Kidney capillary endothelial cell (primary cell): ENCODE measurements around the gene SFMBT1.
"Not testable (repeated sequence)": the region's sequence is repeated elsewhere in the genome, so short reads cannot be mapped to it uniquely, and the experiment has no call there.

ENCODE experiments used
- DNase-seq: peaks from one replicate; pipeline ENCODE4 v3.0.0-alpha.2; 2018; ENCODE audit warnings: low spot score

The SFMBT1 gene

GRCh38 chr3:53073553-53074365, 27.9 kb upstream of the SFMBT1 start:
- no peak for DNase-seq

GRCh38 chr3:53072653-53073552, 27.0 kb upstream of the SFMBT1 start:
- DNase-seq: peak; percentile 81

DNA sequence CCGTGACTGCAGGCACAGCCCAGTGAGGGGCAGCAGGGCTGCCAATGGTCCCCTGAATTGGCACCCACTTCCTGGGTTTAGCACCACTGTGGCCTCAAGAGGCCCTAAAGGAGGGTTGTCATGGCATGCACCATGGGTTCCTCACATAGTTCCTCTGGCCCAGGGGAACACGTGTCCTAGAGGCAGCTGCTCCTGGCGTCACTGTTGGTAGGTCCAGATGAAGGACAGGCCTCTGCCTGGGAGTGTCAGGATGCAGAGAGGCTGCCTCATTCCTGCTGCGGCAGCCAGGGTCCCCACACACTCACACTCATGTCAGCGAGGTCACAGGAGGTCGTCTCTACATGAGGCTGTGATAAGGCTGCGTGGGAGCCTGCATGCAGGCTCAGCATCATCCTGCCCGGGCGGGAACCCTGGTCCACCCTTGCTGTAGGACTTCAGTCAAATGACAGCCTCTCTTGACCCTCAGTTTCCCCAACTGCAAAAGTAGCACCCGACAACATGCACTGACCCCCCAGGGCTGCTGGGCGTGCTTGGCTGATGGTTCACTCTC, 26.1 kb upstream of the SFMBT1 start:
- no peak for DNase-seq

DNA sequence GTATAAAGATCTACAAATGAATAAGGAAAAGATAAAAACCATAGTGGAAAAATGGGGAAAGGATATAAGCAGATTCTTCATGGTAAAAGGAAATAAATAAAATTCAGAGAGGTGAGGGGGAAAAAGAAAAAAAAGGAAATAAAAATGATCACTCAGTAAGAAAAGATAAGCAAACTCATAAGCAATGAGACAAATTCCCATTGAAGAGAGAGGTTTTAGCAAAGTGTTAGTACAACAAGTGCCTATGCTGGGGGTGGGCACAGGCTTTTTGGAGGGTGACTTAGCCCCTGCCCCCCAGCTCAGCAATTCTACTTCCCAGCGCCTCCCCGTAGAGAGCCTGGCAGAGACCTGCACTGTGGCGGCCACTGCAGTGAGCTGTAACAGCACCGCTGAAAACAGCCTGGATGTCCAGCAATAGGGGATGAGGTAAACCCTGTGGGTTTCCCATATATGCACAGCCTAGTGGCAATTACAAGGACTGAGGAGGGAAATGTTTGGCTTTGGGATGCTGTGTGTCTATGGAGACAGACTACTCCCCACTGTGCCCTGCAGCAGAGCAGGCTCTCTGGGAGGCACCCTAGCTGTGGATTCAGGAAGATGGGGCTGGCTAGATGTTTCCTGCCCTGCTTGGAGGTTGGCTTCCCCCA, 23.7 kb upstream of the SFMBT1 start:
- DNase-seq: no peak

DNA sequence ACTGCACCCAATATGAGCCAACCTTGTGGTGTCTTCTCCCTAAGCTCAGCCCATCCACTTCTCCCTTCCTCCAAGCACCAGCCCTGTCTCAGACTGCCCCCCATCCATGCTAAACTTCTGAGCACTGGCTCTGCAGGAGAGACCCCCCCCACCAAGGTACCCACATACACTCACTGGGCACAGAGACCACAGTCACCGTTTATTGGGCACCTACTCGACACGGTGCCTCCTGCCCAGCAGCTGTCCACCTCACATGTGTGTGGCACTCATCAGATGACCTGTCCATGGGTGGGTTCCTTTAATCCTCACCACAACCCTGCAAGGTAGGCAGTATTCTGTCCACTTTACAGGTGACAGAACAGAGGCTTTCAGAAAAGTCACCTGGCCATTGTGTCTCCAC, 22.3 kb upstream of the SFMBT1 start:
- no peak for DNase-seq

GRCh38 chr3:53067567-53067966, 21.7 kb upstream of the SFMBT1 start:
- no peak for DNase-seq

GRCh38 chr3:53065841-53066480, 20.1 kb upstream of the SFMBT1 start:
- no peak for DNase-seq

GRCh38 chr3:53062905-53063304, 17.0 kb upstream of the SFMBT1 start:
- no peak for DNase-seq

- DNase-seq: no peak
Observed at GRCh38 chr3:53056442-53056841, 10.6 kb upstream of the SFMBT1 start.

DNA sequence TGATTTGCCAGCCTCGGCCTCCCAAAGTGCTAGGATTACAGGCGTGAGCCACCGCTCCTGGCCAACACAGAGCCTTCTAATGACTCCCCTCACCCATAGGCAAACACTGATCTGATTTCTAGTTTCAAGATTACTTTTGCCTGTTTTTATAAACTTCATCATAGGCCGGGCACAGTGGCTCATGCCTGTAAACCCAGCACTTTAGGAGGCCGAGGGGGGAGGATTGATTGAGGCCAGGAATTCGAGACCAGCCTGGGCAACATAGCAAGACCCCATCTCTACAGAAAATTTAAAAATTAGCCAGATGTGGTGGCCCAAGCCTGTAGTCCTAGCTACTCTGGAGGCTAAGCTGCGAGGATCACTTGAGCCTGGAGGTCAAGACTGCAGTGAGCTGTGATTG, 8.4 kb upstream of the SFMBT1 start:
- DNase-seq: not testable (repeated sequence)

GRCh38 chr3:53051929-53052328, 6.1 kb upstream of the SFMBT1 start:
- DNase-seq: no peak

- DNase-seq: no peak
Observed at GRCh38 chr3:53049987-53050386, 4.1 kb upstream of the SFMBT1 start.

DNA sequence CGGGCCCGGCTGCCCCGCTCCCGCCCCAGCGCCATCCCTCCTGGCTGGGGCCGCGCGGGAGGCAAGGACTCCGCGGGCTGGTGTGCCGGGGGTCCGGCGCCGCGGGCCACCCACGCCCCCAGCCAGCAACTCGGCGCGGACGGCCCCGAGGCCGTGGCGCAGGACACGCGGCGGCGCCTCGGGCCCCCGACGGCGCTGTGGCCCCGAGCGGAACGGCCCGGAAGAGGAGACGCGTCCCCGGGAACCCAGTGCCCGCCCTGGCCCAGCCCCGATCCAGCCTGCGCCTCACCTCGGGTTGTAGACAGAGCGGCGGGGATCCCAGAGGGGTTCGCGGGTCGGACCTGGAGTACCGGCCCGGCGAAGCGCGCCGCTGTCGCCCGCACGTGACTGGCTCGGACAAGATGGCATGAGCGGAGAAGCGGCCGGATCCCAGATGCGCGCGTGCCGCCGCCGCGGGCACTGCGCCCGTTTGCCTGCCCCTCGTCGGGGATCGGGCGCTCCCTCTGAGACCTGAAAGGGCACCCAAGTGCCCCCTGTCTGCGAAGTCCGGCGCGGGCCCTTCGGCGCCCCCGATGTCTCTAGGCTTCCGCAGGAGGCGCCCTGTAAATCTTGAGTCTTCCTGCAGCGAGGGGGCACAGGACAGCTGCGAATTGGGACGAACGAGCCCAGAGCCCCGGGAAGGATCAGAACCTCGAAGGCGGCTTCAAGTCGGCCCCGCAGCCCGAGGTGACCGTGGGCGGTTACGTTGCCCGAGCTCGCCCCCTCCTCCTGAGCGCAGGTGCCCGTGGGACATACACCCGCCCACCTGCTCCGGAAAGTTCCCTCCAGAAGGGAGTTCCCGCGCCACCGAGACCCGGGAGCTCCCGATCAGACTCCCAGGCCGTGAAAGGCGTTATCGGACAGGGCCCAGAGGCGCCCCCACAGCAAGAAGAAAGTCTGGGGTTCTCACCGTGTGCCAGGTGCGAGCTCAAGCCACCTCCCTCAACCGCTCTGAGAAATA, 598 bp upstream of the SFMBT1 start:
- DNase-seq: no peak

- peak; percentile 43 for DNase-seq
Observed at GRCh38 chr3:53044711-53045517, 959 bp downstream of the SFMBT1 start.

GRCh38 chr3:53044371-53044710, 1.5 kb downstream of the SFMBT1 start:
- DNase-seq: no peak

GRCh38 chr3:53043738-53044137, 2.1 kb downstream of the SFMBT1 start:
- DNase-seq: no peak

DNA sequence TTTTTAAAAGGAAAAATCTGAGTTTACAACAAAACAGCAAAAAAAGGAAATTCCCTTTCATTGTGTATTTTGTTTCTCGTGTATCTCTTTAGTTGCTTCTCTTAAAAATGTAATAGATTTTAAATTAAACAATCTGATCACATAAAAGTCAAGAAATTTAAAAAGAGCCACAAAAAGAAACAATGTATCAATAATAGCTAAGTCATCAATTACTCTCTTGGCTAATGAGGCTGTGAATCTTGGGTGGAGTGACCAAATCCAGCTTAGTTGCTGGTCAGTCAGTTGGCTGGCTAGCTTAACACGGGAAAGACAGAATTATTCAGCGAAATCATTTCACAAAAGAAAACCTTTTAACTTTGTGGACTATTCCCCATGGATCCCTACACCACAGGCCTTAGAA, 3.2 kb downstream of the SFMBT1 start:
- DNase-seq: no peak

DNA sequence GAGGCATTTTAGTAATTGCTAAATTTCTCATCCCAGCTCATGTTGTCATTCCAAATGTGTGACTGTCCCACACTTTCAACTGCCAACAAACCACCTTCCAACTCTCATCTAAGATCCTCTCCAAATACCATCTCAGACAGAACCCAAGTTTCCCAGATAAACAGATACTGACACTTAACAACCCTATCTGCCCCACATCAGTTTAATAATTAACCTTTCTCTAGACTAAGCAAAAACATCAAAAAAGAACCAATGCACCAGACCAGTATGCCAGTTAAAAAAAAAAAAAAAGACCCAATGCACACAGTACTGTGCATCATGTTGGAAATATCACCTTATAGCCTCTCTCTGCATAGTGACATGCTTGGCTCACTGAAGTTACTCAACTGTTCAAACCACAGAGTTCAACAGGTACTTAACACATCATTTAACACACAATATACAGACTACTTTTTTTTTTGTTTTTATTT, 5.5 kb downstream of the SFMBT1 start:
- DNase-seq: no peak

DNA sequence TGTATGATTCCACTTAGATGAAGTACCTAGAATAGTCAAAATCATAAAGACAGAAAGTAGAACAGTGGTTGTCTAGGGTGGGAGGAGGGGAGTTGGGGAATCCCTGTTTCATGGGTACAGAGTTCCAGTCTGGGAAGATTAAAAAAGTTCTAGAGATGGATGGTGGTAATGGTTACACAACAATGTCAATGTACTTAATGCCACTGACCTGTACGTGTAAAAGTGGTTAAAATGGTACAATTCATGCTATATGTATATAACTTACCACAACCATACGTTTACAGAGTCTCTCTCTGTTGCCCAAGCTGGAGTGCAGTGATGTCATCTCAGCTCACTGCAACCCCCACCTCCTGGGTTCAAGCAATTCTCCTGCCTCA, 6.5 kb downstream of the SFMBT1 start:
- no peak for DNase-seq
